Measurements from ENCODE around the gene ROPN1. TPM values are rescaled to one million over a fixed set of nuclear protein-coding genes. Genes with fewer than 3 reads are reported as not detected.
"Not testable (repeated sequence)": the region's sequence is repeated elsewhere in the genome, so short reads cannot be mapped to it uniquely, and the experiment has no call there.

Gene ROPN1
- not detected for total RNA-seq
- not detected for polyA plus RNA-seq

GRCh38 chr3:123991730-123992588 lies at the start of gene ROPN1:
Gene ROPN1, minus strand, starts transcription at chr3:123992124. Its CDS starts 11,643 bp downstream, at chr3:123980481.
- H3K4me3 Mint-ChIP-seq: peak within 1 kb of the TSS in 5 of 7 donors; percentile 60 to 73 (median 69)
- H3K9me3 ChIP-seq (ENCODE audit: low read length); H3K27me3 ChIP-seq (ENCODE audit: insufficient read depth, low read length, poor library complexity, severe bottlenecking); CTCF ChIA-PET; H3K4me3 ChIP-seq (ENCODE audit: low read length); H3K36me3 ChIP-seq (ENCODE audit: insufficient read depth, low read length); H3K36me3 Mint-ChIP-seq; H3K27ac ChIP-seq (ENCODE audit: low read depth, low read length); H3K27ac Mint-ChIP-seq; H3K9me3 Mint-ChIP-seq; DNase-seq; H3K4me1 ChIP-seq (ENCODE audit: insufficient read depth, low read length); POLR2A ChIA-PET; H3K4me1 Mint-ChIP-seq: not testable (repeated sequence)
- H3K27me3 Mint-ChIP-seq: peaks cover 14 to 50% of the 10 kb centered on the region in 2 donors

GRCh38 chr3:124041553-124041952 lies 49.6 kb upstream of the ROPN1 start:
- POLR2A ChIA-PET: no interaction called here
- Mint-ChIP-seq H3K27ac (no peak overlapping the region), H3K36me3 (no peaks in the 10 kb centered on the region), H3K4me1 (no peaks in the 10 kb centered on the region), H3K27me3 (peaks cover 0 to 10% of the 10 kb centered on the region in 2 donors), H3K9me3 (peaks cover 0 to 2% (median 0%) of the 10 kb centered on the region in 5 donors), H3K4me3 (no peak overlapping the region)
- Histone ChIP-seq H3K27ac (ENCODE audit: low read depth, low read length) (no peak overlapping the region), H3K9me3 (ENCODE audit: low read length) (no peaks in the 10 kb centered on the region), H3K4me3 (ENCODE audit: low read length) (no peak overlapping the region), H3K36me3 (ENCODE audit: insufficient read depth, low read length) (no peaks in the 10 kb centered on the region), H3K27me3 (ENCODE audit: insufficient read depth, low read length, poor library complexity, severe bottlenecking) (peaks cover 12% of the 10 kb centered on the region), H3K4me1 (ENCODE audit: insufficient read depth, low read length) (no peaks in the 10 kb centered on the region)
- CTCF ChIA-PET: no interaction called here
- DNase-seq: no peak

- Mint-ChIP-seq H3K4me1 (peaks cover 9 to 17% (median 10%) of the 10 kb centered on the region in 3 donors), H3K27me3 (peaks cover 8 to 20% of the 10 kb centered on the region in 2 donors), H3K27ac (no peak overlapping the region), H3K9me3 (peaks cover 0 to 11% (median 3%) of the 10 kb centered on the region in 5 donors), H3K4me3 (no peak overlapping the region), H3K36me3 (no peaks in the 10 kb centered on the region)
- Histone ChIP-seq H3K9me3 (ENCODE audit: low read length) (no peaks in the 10 kb centered on the region), H3K27ac (ENCODE audit: low read depth, low read length) (no peak overlapping the region), H3K4me1 (ENCODE audit: insufficient read depth, low read length) (no peaks in the 10 kb centered on the region), H3K27me3 (ENCODE audit: insufficient read depth, low read length, poor library complexity, severe bottlenecking) (peaks cover 36% of the 10 kb centered on the region), H3K4me3 (ENCODE audit: low read length) (no peak overlapping the region), H3K36me3 (ENCODE audit: insufficient read depth, low read length) (no peaks in the 10 kb centered on the region)
- ChIA-PET CTCF (no interaction called here), POLR2A (no interaction called here)
- DNase-seq: no peak
Measured at GRCh38 chr3:124037326-124037725, 45.4 kb upstream of the ROPN1 start.

- POLR2A ChIA-PET; H3K4me1 ChIP-seq (ENCODE audit: insufficient read depth, low read length); H3K27ac Mint-ChIP-seq; H3K36me3 ChIP-seq (ENCODE audit: insufficient read depth, low read length); H3K4me3 ChIP-seq (ENCODE audit: low read length); H3K4me3 Mint-ChIP-seq; DNase-seq; CTCF ChIA-PET; H3K36me3 Mint-ChIP-seq; H3K9me3 ChIP-seq (ENCODE audit: low read length); H3K27ac ChIP-seq (ENCODE audit: low read depth, low read length): not testable (repeated sequence)
- Mint-ChIP-seq H3K4me1 (peaks cover 12 to 21% (median 16%) of the 10 kb centered on the region in 3 donors), H3K9me3 (peaks cover 0 to 12% (median 3%) of the 10 kb centered on the region in 5 donors), H3K27me3 (peaks cover 17 to 31% of the 10 kb centered on the region in 2 donors)
- H3K27me3 ChIP-seq (ENCODE audit: insufficient read depth, low read length, poor library complexity, severe bottlenecking): peaks cover 42% of the 10 kb centered on the region
Measured at GRCh38 chr3:124036214-124036613, 44.3 kb upstream of the ROPN1 start.

GRCh38 chr3:124035463-124036121 lies 43.7 kb upstream of the ROPN1 start:
- Mint-ChIP-seq H3K36me3 (no peaks in the 10 kb centered on the region), H3K4me1 (peaks cover 12 to 21% (median 16%) of the 10 kb centered on the region in 3 donors), H3K27ac (no peak overlapping the region), H3K27me3 (peaks cover 24 to 31% of the 10 kb centered on the region in 2 donors), H3K9me3 (peaks cover 0 to 12% (median 3%) of the 10 kb centered on the region in 5 donors), H3K4me3 (peak overlapping the region in 5 of 7 donors; percentile 27 to 80 (median 50))
- DNase-seq: no peak
- POLR2A ChIA-PET: no interaction called here
- H3K27me3 ChIP-seq (ENCODE audit: insufficient read depth, low read length, poor library complexity, severe bottlenecking): peaks cover 44% of the 10 kb centered on the region
- no peak overlapping the region for H3K27ac ChIP-seq (ENCODE audit: low read depth, low read length)
- no peaks in the 10 kb centered on the region for H3K9me3 ChIP-seq (ENCODE audit: low read length)
- H3K4me1 ChIP-seq (ENCODE audit: insufficient read depth, low read length): no peaks in the 10 kb centered on the region
- CTCF ChIA-PET: no interaction called here
- H3K36me3 ChIP-seq (ENCODE audit: insufficient read depth, low read length): no peaks in the 10 kb centered on the region
- no peak overlapping the region for H3K4me3 ChIP-seq (ENCODE audit: low read length)

- Histone ChIP-seq H3K27me3 (ENCODE audit: insufficient read depth, low read length, poor library complexity, severe bottlenecking) (peaks cover 44% of the 10 kb centered on the region), H3K27ac (ENCODE audit: low read depth, low read length) (no peak overlapping the region), H3K36me3 (ENCODE audit: insufficient read depth, low read length) (no peaks in the 10 kb centered on the region), H3K4me1 (ENCODE audit: insufficient read depth, low read length) (no peaks in the 10 kb centered on the region), H3K4me3 (ENCODE audit: low read length) (no peak overlapping the region), H3K9me3 (ENCODE audit: low read length) (no peaks in the 10 kb centered on the region)
- Mint-ChIP-seq H3K4me1 (peaks cover 12 to 21% (median 16%) of the 10 kb centered on the region in 3 donors), H3K4me3 (peak overlapping the region; percentile 50 to 89 (median 70)), H3K27ac (peak overlapping the region in 1 of 8 donors; percentile 7), H3K36me3 (no peaks in the 10 kb centered on the region), H3K9me3 (peaks cover 0 to 12% (median 3%) of the 10 kb centered on the region in 5 donors), H3K27me3 (peaks cover 25 to 34% of the 10 kb centered on the region in 2 donors)
- CTCF ChIA-PET: interaction anchor here (0.8 kb wide), 1 partner anchor 15 kb away, joined by 3 read pairs; no protein-coding TSS in a partner anchor
- POLR2A ChIA-PET: no interaction called here
- DNase-seq: no peak
Measured at GRCh38 chr3:124034844-124035152, 42.9 kb upstream of the ROPN1 start.

DNA sequence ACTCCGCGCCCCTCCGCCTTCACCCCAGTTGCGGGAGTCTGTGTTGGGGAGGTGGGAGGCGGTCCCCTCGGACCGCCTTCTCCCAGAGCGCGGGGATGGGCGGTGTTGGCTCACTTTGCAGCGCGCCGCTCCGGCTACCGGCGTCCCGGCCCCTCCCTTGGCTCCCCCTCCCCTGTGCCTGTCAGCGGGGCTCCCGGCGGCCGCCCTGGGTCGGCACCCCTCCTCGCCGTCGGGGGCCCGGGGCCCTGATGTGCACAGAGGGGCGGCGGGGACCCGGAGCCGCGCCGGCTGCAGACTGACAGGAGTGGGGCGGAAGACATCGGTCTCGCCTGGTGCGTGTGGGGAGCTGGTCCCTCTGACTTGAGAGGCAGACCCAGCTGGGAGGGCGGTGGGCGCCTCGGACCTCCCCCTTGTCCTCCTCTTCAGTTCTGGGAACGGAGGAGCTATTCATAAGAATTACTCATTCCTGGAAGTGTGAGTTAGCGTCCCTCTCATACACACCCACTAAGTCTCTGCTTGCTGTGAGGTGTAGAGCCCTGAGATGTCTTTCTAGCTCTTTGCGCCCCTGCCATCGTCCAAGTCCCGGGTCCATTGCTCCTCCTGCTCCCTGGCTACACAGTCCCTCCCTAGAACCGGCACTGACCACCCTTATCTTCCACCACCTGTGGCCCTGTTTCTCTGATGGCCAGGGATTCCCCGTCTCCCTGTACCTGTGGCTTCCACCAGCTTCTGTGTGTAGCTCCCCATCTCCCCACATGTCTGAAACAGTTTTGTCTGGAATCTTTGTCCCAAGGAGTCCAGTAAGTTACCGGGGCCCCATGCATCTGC lies 42.3 kb upstream of the ROPN1 start:
- POLR2A ChIA-PET: no interaction called here
- no peaks in the 10 kb centered on the region for H3K4me1 ChIP-seq (ENCODE audit: insufficient read depth, low read length)
- H3K36me3 ChIP-seq (ENCODE audit: insufficient read depth, low read length): no peaks in the 10 kb centered on the region
- peaks cover 44% of the 10 kb centered on the region for H3K27me3 ChIP-seq (ENCODE audit: insufficient read depth, low read length, poor library complexity, severe bottlenecking)
- DNase-seq: no peak
- CTCF ChIA-PET: interaction anchor here (0.8 to 1.4 kb wide), 4 partner anchors 14 to 146 kb away, joined by 3 read pairs; no protein-coding TSS in a partner anchor
- no peaks in the 10 kb centered on the region for H3K9me3 ChIP-seq (ENCODE audit: low read length)
- H3K36me3 Mint-ChIP-seq: no peaks in the 10 kb centered on the region
- H3K4me3 Mint-ChIP-seq: peak overlapping the region; percentile 50 to 89 (median 70)
- H3K27me3 Mint-ChIP-seq: peaks cover 26 to 36% of the 10 kb centered on the region in 2 donors
- H3K4me1 Mint-ChIP-seq: peaks cover 12 to 21% (median 16%) of the 10 kb centered on the region in 3 donors
- H3K27ac Mint-ChIP-seq: peak overlapping the region in 2 of 8 donors; percentile 17 to 38
- H3K9me3 Mint-ChIP-seq: peaks cover 0 to 12% (median 3%) of the 10 kb centered on the region in 5 donors
- H3K27ac ChIP-seq (ENCODE audit: low read depth, low read length): no peak overlapping the region
- no peak overlapping the region for H3K4me3 ChIP-seq (ENCODE audit: low read length)

All from CD8-positive, alpha-beta memory T cell (primary cell).